ENCODE data around the gene PLK3.

DNA sequence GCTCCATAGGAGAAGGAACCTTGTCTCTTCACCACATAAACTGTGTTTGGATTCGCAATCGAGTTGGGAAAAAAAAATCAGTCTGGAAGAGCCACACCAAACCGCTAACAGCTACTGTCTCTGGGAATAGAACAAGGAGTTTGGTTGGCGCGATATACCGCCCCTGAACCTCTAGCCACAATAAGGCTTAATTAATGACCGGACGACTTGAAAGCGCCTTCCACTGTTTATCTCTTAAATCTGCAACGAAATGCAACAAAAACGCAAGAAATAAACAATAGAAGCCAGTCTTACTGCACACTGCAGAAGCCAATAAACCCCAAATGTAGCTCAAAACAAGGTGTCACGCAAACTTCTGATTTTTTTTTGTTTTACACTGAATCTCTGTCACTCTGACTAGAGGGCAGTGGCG, 19.0 kb downstream of the PLK3 start:
- TF ChIP-seq, protein P1, sequence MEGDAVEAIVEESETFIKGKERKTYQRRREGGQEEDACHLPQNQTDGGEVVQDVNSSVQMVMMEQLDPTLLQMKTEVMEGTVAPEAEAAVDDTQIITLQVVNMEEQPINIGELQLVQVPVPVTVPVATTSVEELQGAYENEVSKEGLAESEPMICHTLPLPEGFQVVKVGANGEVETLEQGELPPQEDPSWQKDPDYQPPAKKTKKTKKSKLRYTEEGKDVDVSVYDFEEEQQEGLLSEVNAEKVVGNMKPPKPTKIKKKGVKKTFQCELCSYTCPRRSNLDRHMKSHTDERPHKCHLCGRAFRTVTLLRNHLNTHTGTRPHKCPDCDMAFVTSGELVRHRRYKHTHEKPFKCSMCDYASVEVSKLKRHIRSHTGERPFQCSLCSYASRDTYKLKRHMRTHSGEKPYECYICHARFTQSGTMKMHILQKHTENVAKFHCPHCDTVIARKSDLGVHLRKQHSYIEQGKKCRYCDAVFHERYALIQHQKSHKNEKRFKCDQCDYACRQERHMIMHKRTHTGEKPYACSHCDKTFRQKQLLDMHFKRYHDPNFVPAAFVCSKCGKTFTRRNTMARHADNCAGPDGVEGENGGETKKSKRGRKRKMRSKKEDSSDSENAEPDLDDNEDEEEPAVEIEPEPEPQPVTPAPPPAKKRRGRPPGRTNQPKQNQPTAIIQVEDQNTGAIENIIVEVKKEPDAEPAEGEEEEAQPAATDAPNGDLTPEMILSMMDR (IDR thresholded peaks at IDR 0.05; ENCODE audit: poor library complexity), result peak; percentile 4
- no peak for TF ChIP-seq EZH2phosphoT487 (IDR thresholded peaks at IDR 0.05; ENCODE audit: low read depth, severe bottlenecking, unreplicated experiment)
- no peak for TF ChIP-seq EZH2 (IDR thresholded peaks at IDR 0.05; ENCODE audit: borderline replicate concordance)

All from hepatocyte (in vitro differentiated cells).